HUES6 (cell line): Measurements from ENCODE around the gene DAPK3.

ENCODE experiments used
- H3K27ac ChIP-seq: 2 replicates; pipeline ENCODE4 v1.7.0; 2013; ENCODE audit warnings: low read depth, mild to moderate bottlenecking, low read length, inconsistent platforms
- H3K27me3 ChIP-seq: 2 replicates; pipeline ENCODE4 v1.6.1; 2013; ENCODE audit warnings: low read length; ENCODE audit not compliant: control insufficient read depth, insufficient read depth
- H3K36me3 ChIP-seq: 2 replicates; pipeline ENCODE4 v1.6.1; 2013; ENCODE audit warnings: low read length; ENCODE audit not compliant: control insufficient read depth, insufficient read depth
- H3K4me1 ChIP-seq: 2 replicates; pipeline ENCODE4 v1.6.1; 2013; ENCODE audit warnings: low read length; ENCODE audit not compliant: control insufficient read depth, insufficient read depth
- H3K4me3 ChIP-seq: 2 replicates; pipeline ENCODE4 v1.5.1; 2013; ENCODE audit warnings: low read depth, low read length
- H3K9ac ChIP-seq: one replicate; pipeline ENCODE4 v1.6.1; 2013; ENCODE audit warnings: mild to moderate bottlenecking, low read length
- H3K9me3 ChIP-seq: 2 replicates; pipeline ENCODE4 v1.6.1; 2013; ENCODE audit warnings: low read depth, low read length; ENCODE audit not compliant: control insufficient read depth, insufficient read depth

Gene DAPK3

DNA sequence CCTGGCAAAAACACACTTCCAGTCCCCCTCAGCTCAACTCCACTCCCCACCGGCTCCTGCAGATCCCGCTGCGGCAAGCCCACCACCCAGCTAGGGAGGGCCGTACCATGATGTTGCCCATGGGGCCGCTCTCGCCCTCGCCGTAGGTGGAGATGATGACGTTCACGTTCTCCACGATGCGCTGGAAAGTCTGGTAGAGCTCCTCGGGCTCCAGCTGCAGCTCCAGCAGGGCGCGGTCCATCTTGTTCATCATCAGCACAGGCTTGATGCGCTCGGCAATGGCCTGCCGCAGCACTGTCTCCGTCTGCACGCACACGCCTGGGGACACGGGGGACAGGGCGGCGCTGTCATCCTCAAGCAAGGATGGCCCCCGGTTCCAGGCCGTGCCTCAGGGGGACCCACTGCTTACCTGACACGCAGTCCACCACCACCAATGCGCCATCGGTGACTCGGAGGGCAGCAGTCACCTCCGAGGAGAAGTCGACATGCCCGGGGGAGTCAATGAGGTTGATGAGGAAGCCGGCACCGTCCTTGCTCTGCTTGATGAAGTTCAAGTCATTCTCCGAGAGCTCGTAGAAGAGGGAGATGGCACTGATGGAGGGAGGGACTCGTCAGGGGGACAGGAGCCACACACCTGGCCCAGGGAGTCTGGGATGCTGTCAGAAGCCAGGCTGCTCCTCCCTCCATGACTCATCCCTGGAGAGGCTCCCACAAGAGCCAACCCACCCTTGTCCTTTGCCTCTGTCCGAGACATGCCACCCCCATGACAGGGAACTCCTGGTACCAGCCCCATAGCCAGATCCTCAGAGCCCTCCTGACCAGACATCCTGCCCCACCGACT lies 12.0 kb upstream of the DAPK3 start:
- H3K4me1 ChIP-seq: peaks cover 26% of the 10 kb centered on the region
- peak overlapping the region; percentile 95 for H3K9ac ChIP-seq
- peak overlapping the region; percentile 93 for H3K4me3 ChIP-seq
- H3K27ac ChIP-seq: peak overlapping the region; percentile 99
- H3K36me3 ChIP-seq: peaks cover 69% of the 10 kb centered on the region
- H3K9me3 ChIP-seq: no peaks in the 10 kb centered on the region
- peaks cover 8% of the 10 kb centered on the region; the same call in 1 of the 2 replicates for H3K27me3 ChIP-seq

DNA sequence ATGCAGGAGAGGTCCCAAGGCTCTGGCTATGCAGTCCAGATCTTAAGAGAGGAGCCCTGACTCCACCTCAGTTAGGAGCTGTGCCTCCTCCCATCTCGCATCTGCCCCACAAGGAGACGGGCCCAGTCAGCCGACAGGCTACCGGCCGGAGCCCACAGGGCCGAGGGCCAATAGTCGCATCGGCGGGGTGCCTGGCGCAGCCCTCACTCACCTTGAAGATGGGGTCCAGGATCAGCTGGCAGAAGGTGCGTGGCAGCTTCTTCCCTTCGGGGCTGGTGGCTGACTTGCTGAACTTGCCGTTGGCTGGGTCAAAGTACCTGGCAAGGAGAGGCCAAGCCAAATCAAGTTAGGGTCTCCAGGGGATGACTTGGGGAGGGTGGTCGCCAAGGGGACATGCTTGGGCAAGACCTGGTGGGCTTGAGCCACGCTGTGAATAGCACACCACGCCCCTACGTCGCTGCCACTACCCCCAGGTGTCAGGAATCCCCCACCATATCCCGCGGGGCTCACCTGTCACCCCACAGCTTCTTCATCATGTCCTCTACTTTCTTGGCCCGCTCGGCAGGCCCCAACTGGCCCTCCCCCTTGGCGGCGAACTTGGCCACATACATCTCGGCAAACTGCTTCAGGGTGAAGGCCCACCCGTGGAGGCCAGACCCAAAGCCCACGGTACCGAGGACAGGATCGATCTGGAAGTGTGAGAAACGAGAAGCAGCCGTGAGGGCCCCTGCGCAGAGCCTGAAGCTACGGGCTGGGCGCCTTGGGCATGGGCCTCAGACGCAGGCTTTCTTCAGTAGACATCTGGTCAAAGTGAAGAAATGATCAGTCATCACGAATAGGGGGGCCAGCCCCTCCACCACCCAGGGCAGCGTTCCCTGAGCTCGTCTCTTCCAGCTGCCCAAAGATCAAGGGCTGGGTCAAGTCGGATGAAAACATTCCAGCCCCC lies 11.1 kb upstream of the DAPK3 start:
- H3K9ac ChIP-seq: peak overlapping the region; percentile 95
- H3K27me3 ChIP-seq: peaks cover 8% of the 10 kb centered on the region; the same call in 1 of the 2 replicates
- H3K36me3 ChIP-seq: peaks cover 79% of the 10 kb centered on the region
- H3K9me3 ChIP-seq: no peaks in the 10 kb centered on the region
- no peak overlapping the region for H3K4me3 ChIP-seq
- H3K4me1 ChIP-seq: peaks cover 26% of the 10 kb centered on the region
- no peak overlapping the region; the same call in 1 of the 2 replicates for H3K27ac ChIP-seq

DNA sequence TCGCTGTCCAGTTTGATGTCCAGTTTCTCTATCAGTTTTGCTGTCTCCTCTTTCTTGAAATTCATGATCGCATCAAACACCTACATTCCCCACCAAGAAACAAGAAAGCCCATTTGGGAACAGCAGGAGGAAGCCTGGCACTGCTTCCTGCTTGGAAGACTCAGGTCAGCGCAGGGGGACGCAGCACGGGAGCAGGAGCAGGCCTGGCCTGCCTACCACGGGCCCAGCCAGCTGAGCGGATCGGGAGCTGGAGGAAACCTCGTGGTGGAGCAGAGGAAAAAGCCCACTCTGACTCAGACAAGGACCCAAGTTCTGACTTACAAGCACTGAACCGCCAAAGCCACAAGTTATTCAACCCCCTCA lies 10.5 kb upstream of the DAPK3 start:
- peaks cover 85% of the 10 kb centered on the region for H3K36me3 ChIP-seq
- H3K9me3 ChIP-seq: no peaks in the 10 kb centered on the region
- H3K9ac ChIP-seq: no peak overlapping the region
- H3K27me3 ChIP-seq: peaks cover 6% of the 10 kb centered on the region; the same call in 1 of the 2 replicates
- H3K4me3 ChIP-seq: no peak overlapping the region
- peaks cover 22% of the 10 kb centered on the region for H3K4me1 ChIP-seq
- no peak overlapping the region for H3K27ac ChIP-seq

DNA sequence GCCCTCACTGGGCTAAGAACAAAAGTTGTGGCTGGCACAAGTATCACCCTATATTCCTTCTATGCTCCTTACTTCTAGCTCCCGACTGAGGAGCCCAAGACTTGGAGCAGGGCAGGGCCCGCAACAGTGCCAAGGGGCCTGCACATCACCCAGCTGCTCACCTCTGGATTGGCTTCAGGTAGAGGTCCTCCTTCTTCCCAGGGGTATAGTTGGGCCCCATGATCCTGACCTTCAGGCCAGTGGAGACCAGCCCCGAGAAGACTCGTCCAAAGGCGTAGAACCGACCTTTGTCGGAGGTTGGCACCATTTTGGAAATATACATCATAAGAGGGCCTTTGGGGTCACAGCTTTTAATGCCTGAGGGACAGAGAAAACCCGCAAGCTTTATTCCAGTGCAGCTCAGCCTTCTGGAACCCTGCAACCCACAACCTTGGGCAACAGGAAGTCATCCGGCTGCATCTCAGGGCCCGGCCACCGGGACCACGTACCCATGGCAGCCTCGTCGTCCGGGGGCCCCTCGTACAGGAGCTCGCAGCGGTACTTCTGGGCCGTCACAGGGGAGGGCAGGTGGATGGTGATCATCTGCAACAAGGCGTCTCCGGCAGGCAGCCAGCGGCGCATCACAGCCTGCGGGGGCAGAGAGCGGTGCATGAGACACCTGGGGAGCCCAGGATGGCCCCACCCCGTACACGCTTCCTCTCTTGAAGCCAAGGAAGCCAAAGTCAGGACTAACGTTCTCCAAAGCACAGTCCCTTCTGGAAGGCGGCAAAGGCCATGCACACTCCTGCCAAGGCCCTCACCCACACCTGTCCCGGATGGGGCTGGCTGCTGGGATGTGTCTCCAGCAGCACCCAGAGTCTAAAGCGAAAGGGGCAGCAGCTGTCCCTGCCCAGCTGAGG lies 9.7 kb upstream of the DAPK3 start:
- Histone ChIP-seq H3K9me3 (no peaks in the 10 kb centered on the region), H3K27me3 (0 out of 2 replicates have a peak, but pooled peaks cover under 1% of the 10 kb centered on the region), H3K9ac (no peak overlapping the region), H3K27ac (no peak overlapping the region), H3K4me3 (no peak overlapping the region), H3K36me3 (peaks cover 92% of the 10 kb centered on the region), H3K4me1 (peaks cover 15% of the 10 kb centered on the region)

GRCh38 chr19:3979674-3980352 lies 8.9 kb upstream of the DAPK3 start:
- Histone ChIP-seq H3K9ac (no peak overlapping the region), H3K27ac (no peak overlapping the region), H3K4me1 (peaks cover 14% of the 10 kb centered on the region), H3K36me3 (peaks cover 98% of the 10 kb centered on the region), H3K4me3 (no peak overlapping the region), H3K9me3 (no peaks in the 10 kb centered on the region), H3K27me3 (no peaks in the 10 kb centered on the region)

DNA sequence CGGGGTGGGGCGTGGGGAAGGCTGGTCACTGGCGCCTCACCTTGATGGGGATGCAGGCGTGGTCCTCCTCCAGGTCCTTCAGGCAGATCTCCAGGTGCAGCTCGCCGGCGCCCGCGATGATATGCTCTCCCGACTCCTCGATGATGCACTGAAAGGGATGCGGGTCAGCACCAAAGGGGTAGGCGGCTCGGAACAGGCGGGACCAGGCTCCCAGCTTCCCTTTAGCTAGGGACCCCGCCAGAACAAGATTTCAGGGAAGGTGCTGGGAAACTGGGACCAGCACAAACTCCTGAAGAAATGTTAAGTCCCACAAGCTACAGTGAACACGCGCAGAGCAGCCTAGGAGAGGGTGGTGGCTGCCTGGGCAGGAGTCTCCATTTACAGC lies 8.4 kb upstream of the DAPK3 start:
- Histone ChIP-seq H3K4me1 (peaks cover 14% of the 10 kb centered on the region), H3K9me3 (no peaks in the 10 kb centered on the region), H3K27ac (no peak overlapping the region), H3K4me3 (no peak overlapping the region), H3K27me3 (no peaks in the 10 kb centered on the region), H3K9ac (no peak overlapping the region), H3K36me3 (peaks cover 93% of the 10 kb centered on the region)

GRCh38 chr19:3978145-3978544 lies 7.2 kb upstream of the DAPK3 start:
- Histone ChIP-seq H3K27me3 (no peaks in the 10 kb centered on the region), H3K36me3 (peaks cover 82% of the 10 kb centered on the region), H3K9ac (no peak overlapping the region), H3K27ac (no peak overlapping the region), H3K9me3 (no peaks in the 10 kb centered on the region), H3K4me1 (peaks cover 2% of the 10 kb centered on the region; the same call in 1 of the 2 replicates), H3K4me3 (no peak overlapping the region)

- no peak overlapping the region for H3K4me3 ChIP-seq
- H3K4me1 ChIP-seq: no peaks in the 10 kb centered on the region
- no peak overlapping the region for H3K9ac ChIP-seq
- peaks cover 79% of the 10 kb centered on the region for H3K36me3 ChIP-seq
- no peak overlapping the region for H3K27ac ChIP-seq
- no peaks in the 10 kb centered on the region for H3K27me3 ChIP-seq
- no peaks in the 10 kb centered on the region for H3K9me3 ChIP-seq
These were observed 6.6 kb upstream of the DAPK3 start for GRCh38 chr19:3977242-3978143.

DNA sequence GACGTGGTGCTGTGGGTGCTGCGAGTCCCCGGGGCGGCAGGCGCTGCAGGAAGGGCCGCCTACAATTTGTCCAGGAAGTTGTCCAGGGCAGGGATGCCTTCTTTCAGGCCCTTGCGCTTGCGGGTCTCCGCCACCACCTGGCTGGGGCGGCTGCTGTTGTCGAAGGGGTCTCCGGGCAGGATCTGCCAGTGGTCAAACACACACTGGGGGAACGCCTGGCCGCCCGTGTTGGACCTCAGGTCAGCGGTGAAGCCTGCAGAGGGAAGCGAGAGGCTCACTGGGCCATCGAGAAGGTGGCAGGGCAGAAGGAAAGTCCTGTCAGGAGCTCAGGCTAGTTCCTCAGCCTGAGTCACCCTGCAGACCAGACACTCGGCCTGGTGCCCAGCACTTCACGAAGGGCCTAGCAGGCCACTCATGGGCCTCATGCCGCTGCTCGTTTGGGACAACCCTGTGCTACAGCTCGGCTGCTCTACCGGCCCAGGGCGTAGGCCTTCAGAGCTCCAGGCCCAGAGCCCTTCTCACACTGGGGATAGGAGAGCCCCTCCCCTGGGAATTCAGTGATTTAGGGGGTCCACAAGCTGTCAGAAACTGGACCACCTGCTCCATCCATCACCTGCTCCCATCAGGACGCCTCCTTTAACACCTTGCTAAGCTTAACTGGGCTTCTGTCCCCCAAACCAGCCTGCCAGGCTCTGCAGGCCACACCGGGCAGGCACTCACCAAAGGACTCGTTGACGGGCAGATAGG lies 5.8 kb upstream of the DAPK3 start:
- no peaks in the 10 kb centered on the region for H3K27me3 ChIP-seq
- H3K36me3 ChIP-seq: peaks cover 71% of the 10 kb centered on the region
- no peak overlapping the region for H3K27ac ChIP-seq
- no peak overlapping the region for H3K9ac ChIP-seq
- no peaks in the 10 kb centered on the region for H3K9me3 ChIP-seq
- H3K4me3 ChIP-seq: no peak overlapping the region
- H3K4me1 ChIP-seq: no peaks in the 10 kb centered on the region
